Fibroblast of the aortic adventitia (primary cell): ENCODE measurements around the gene PTGER2. TPM values are rescaled to one million over a fixed set of nuclear protein-coding genes. Genes with fewer than 3 reads are reported as not detected.

Experiments used
- DNase-seq: peaks from one replicate; pipeline ENCODE4 v3.0.0-alpha.2; 2010; ENCODE audit warnings: low read depth
- H3K4me3 ChIP-seq: 2 replicates; pipeline ENCODE4 v1.5.1; 2011; ENCODE audit warnings: low read depth, mild to moderate bottlenecking, control low read depth, low read length, moderate library complexity
- total RNA-seq: library from RNA; depleted of rRNA; stranded (reverse); fragments of >200 nt; gene quantifications from 2 replicates; pipeline ENCODE4 v1.2.3, GENCODE V29; 2012; ENCODE audit warnings: low replicate concordance
- TF ChIP-seq, protein P1 (sequence below): IDR thresholded peaks from 2 replicates; pipeline ENCODE4 v1.5.1; 2011; ENCODE audit warnings: mild to moderate bottlenecking, low read length, control low read depth, inconsistent platforms; ENCODE audit not compliant: insufficient read depth

PTGER2 gene
- total RNA-seq, 1 donor, result 50.1 TPM

DNA sequence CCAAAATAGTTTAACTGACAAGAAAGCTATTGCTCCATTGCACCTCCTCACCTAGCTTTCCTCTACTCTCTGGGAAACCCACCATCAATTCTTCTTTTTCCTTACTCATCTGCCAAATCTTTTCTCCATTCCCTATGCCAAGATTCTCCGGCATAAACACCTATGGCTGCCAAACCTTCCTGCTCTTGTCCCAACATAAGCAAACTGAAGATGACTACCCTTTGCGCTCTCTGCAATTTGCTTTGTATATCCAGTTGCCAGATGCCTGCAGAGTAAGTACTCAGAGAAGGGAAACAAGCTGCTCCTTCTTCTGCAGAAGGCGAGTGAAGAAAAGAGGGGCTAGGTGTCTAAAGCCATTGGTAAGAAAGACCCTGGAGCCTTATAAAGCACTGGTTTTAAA is 11.5 kb downstream of the PTGER2 start:
- TF ChIP-seq, protein P1, sequence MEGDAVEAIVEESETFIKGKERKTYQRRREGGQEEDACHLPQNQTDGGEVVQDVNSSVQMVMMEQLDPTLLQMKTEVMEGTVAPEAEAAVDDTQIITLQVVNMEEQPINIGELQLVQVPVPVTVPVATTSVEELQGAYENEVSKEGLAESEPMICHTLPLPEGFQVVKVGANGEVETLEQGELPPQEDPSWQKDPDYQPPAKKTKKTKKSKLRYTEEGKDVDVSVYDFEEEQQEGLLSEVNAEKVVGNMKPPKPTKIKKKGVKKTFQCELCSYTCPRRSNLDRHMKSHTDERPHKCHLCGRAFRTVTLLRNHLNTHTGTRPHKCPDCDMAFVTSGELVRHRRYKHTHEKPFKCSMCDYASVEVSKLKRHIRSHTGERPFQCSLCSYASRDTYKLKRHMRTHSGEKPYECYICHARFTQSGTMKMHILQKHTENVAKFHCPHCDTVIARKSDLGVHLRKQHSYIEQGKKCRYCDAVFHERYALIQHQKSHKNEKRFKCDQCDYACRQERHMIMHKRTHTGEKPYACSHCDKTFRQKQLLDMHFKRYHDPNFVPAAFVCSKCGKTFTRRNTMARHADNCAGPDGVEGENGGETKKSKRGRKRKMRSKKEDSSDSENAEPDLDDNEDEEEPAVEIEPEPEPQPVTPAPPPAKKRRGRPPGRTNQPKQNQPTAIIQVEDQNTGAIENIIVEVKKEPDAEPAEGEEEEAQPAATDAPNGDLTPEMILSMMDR, result no peak
- peak; percentile 45 for DNase-seq
- no peak overlapping the region for H3K4me3 ChIP-seq

DNA sequence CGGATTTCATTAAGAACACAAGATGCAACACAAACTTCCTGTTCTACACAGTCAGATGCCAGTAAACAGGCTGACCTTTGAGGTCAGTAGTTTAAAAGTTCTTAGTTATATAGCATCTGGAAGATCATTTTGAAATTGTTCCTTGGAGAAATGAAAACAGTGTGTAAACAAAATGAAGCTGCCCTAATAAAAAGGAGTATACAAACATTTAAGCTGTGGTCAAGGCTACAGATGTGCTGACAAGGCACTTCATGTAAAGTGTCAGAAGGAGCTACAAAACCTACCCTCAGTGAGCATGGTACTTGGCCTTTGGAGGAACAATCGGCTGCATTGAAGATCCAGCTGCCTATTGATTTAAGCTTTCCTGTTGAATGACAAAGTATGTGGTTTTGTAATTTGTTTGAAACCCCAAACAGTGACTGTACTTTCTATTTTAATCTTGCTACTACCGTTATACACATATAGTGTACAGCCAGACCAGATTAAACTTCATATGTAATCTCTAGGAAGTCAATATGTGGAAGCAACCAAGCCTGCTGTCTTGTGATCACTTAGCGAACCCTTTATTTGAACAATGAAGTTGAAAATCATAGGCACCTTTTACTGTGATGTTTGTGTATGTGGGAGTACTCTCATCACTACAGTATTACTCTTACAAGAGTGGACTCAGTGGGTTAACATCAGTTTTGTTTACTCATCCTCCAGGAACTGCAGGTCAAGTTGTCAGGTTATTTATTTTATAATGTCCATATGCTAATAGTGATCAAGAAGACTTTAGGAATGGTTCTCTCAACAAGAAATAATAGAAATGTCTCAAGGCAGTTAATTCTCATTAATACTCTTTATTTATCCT is 13.5 kb downstream of the PTGER2 start:
- no peak for DNase-seq
- TF ChIP-seq, protein P1, result no peak
- H3K4me3 ChIP-seq, result no peak overlapping the region

DNA sequence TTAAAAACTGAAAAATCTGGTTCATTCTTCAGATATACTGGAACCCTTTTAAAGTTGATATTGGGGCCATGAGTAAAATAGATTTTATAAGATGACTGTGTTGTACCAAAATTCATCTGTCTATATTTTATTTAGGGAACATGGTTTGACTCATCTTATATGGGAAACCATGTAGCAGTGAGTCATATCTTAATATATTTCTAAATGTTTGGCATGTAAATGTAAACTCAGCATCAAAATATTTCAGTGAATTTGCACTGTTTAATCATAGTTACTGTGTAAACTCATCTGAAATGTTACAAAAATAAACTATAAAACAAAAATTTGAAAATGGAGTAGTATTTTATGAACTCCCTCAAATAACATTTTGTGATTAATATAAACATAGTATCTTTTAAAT is 14.2 kb downstream of the PTGER2 start:
- no peak overlapping the region for H3K4me3 ChIP-seq
- TF ChIP-seq, protein P1, result no peak
- DNase-seq, result peak; percentile 57

DNA sequence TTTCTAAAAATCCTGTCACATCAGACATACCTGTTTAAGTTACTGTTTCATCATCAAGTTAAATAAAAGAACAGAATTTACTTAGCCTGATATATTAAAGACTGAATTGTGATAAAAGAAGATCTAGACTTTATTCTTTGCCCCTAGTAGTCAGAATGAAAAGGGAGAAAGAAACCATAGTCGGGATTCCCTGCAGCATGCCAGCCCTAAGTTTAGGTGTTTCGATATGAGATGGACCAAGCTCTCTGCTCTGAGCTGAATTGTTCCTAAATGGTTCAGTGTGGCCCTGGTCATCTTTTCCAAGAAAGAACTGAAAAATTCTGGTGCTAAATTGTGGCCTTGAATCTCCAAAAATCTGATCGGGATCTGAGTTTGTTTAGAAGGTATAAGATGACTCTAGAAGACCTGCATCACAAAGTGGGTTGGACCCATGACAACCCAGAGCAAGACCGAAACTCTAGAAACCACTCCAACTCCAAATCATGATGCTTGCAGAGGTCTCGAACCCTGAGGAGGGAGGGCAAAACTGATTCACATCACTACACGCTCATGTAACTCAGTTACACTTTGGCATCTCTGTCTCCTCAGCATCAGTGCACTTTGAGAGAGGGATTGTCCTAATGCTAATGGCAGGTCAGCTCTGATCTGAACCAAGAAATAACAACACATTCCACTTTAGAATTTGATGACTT is 15.7 kb downstream of the PTGER2 start:
- TF ChIP-seq, protein P1, result no peak
- no peak overlapping the region for H3K4me3 ChIP-seq
- no peak for DNase-seq

DNA sequence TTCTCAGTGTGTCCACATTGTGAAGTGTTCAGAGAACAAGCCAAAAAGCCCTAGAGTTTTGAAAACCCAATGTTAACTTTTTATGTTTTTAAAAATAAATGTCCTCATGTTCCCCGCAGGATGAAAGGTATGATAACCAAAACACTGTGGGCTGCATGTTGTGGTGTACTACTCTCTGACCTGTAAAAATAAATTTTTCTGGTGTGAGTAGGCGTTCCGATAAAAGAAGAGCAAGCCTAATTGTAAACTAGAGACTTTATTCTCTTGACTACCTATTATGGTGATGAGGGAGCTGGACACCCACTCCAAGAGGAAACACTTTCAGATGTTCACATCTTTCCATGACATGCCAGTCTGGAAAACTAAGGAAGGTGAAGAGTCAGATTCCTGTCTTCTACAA is 18.2 kb downstream of the PTGER2 start:
- no peak for DNase-seq
- TF ChIP-seq, protein P1, result no peak
- no peak overlapping the region for H3K4me3 ChIP-seq

DNA sequence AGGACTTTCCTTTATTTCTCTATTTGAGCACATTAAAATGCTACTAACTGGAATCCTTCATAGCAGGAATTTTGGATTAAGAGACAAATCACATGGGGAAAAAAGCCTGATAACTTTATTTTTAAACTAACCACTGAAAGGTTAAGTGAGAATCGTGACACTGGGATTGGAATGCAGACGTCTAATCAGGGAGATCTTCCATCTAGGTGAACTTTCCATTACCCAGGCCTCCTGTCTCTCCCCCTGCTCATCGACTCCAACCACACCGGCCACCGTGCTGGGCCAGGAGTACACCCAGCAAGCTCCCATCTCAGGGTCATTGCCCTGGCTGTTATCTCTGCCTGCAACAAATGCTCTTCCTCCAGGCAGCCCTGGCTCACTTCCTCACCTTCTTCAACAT is 19.0 kb downstream of the PTGER2 start:
- no peak for DNase-seq
- TF ChIP-seq, protein P1, result no peak
- H3K4me3 ChIP-seq, result no peak overlapping the region
